ENCODE data around the gene HMGCLL1.

The HMGCLL1 gene

GRCh38 chr6:55578537-55579363, at the start of gene HMGCLL1:
HMGCLL1 (minus strand) TSS chr6:55579192; CDS start chr6:55579055, 137 bp downstream.
- H3K4me3 ChIP-seq (ENCODE audit: low read depth, low read length), result peak within 1 kb of the TSS; percentile 75
- H3K4me1 ChIP-seq (ENCODE audit: control insufficient read depth, insufficient read depth, low read length), result no peaks in the 10 kb centered on the region
- H3K9ac ChIP-seq (ENCODE audit: low read depth, low read length), result peak within 1 kb of the TSS; percentile 5; the same call in 1 of the 2 replicates
- peaks cover 11% of the 10 kb centered on the region; the same call in 1 of the 2 replicates for H3K27me3 ChIP-seq (ENCODE audit: control insufficient read depth, insufficient read depth, low read length)
- H3K27ac ChIP-seq (ENCODE audit: low read depth, low read length), result no peak within 1 kb of the TSS
- no peaks in the 10 kb centered on the region for H3K36me3 ChIP-seq (ENCODE audit: control insufficient read depth, insufficient read depth, low read length)
- peaks cover 2% of the 10 kb centered on the region for H3K9me3 ChIP-seq (ENCODE audit: control insufficient read depth, insufficient read depth, low read length)

- Histone ChIP-seq H3K27me3 (ENCODE audit: control insufficient read depth, insufficient read depth, low read length) (no peaks in the 10 kb centered on the region), H3K9me3 (ENCODE audit: control insufficient read depth, insufficient read depth, low read length) (no peaks in the 10 kb centered on the region), H3K4me3 (ENCODE audit: low read depth, low read length) (no peak overlapping the region), H3K9ac (ENCODE audit: low read depth, low read length) (no peak overlapping the region), H3K27ac (ENCODE audit: low read depth, low read length) (no peak overlapping the region), H3K4me1 (ENCODE audit: control insufficient read depth, insufficient read depth, low read length) (no peaks in the 10 kb centered on the region), H3K36me3 (ENCODE audit: control insufficient read depth, insufficient read depth, low read length) (no peaks in the 10 kb centered on the region)
Measured at GRCh38 chr6:55621993-55622392, 43.0 kb upstream of the HMGCLL1 start.

GRCh38 chr6:55621244-55621643, 42.3 kb upstream of the HMGCLL1 start:
- Histone ChIP-seq H3K36me3 (ENCODE audit: control insufficient read depth, insufficient read depth, low read length) (no peaks in the 10 kb centered on the region), H3K9ac (ENCODE audit: low read depth, low read length) (no peak overlapping the region), H3K4me1 (ENCODE audit: control insufficient read depth, insufficient read depth, low read length) (no peaks in the 10 kb centered on the region), H3K27ac (ENCODE audit: low read depth, low read length) (no peak overlapping the region), H3K27me3 (ENCODE audit: control insufficient read depth, insufficient read depth, low read length) (no peaks in the 10 kb centered on the region), H3K4me3 (ENCODE audit: low read depth, low read length) (no peak overlapping the region), H3K9me3 (ENCODE audit: control insufficient read depth, insufficient read depth, low read length) (no peaks in the 10 kb centered on the region)

GRCh38 chr6:55617272-55617671, 38.3 kb upstream of the HMGCLL1 start:
- no peak overlapping the region for H3K9ac ChIP-seq (ENCODE audit: low read depth, low read length)
- H3K4me1 ChIP-seq (ENCODE audit: control insufficient read depth, insufficient read depth, low read length), result no peaks in the 10 kb centered on the region

GRCh38 chr6:55604021-55604420, 25.0 kb upstream of the HMGCLL1 start:
- Histone ChIP-seq H3K9ac (ENCODE audit: low read depth, low read length) (no peak overlapping the region), H3K27ac (ENCODE audit: low read depth, low read length) (no peak overlapping the region), H3K4me3 (ENCODE audit: low read depth, low read length) (no peak overlapping the region), H3K4me1 (ENCODE audit: control insufficient read depth, insufficient read depth, low read length) (no peaks in the 10 kb centered on the region), H3K36me3 (ENCODE audit: control insufficient read depth, insufficient read depth, low read length) (no peaks in the 10 kb centered on the region), H3K9me3 (ENCODE audit: control insufficient read depth, insufficient read depth, low read length) (no peaks in the 10 kb centered on the region), H3K27me3 (ENCODE audit: control insufficient read depth, insufficient read depth, low read length) (no peaks in the 10 kb centered on the region)

More at GRCh38 chr6:55617272-55617671, 38.3 kb upstream of the HMGCLL1 start:
- Histone ChIP-seq H3K36me3 (ENCODE audit: control insufficient read depth, insufficient read depth, low read length) (no peaks in the 10 kb centered on the region), H3K27ac (ENCODE audit: low read depth, low read length) (no peak overlapping the region), H3K4me3 (ENCODE audit: low read depth, low read length) (no peak overlapping the region), H3K9me3 (ENCODE audit: control insufficient read depth, insufficient read depth, low read length) (no peaks in the 10 kb centered on the region), H3K27me3 (ENCODE audit: control insufficient read depth, insufficient read depth, low read length) (no peaks in the 10 kb centered on the region)

- H3K4me1 ChIP-seq (ENCODE audit: control insufficient read depth, insufficient read depth, low read length), result no peaks in the 10 kb centered on the region
- no peak overlapping the region for H3K9ac ChIP-seq (ENCODE audit: low read depth, low read length)
- H3K27ac ChIP-seq (ENCODE audit: low read depth, low read length), result no peak overlapping the region
- no peaks in the 10 kb centered on the region for H3K9me3 ChIP-seq (ENCODE audit: control insufficient read depth, insufficient read depth, low read length)
- H3K36me3 ChIP-seq (ENCODE audit: control insufficient read depth, insufficient read depth, low read length), result no peaks in the 10 kb centered on the region
- no peaks in the 10 kb centered on the region for H3K27me3 ChIP-seq (ENCODE audit: control insufficient read depth, insufficient read depth, low read length)
- no peak overlapping the region for H3K4me3 ChIP-seq (ENCODE audit: low read depth, low read length)
Measured at GRCh38 chr6:55601120-55601519, 22.1 kb upstream of the HMGCLL1 start.

GRCh38 chr6:55594442-55594841, 15.4 kb upstream of the HMGCLL1 start:
- Histone ChIP-seq H3K27ac (ENCODE audit: low read depth, low read length) (no peak overlapping the region), H3K4me3 (ENCODE audit: low read depth, low read length) (no peak overlapping the region), H3K9me3 (ENCODE audit: control insufficient read depth, insufficient read depth, low read length) (no peaks in the 10 kb centered on the region), H3K27me3 (ENCODE audit: control insufficient read depth, insufficient read depth, low read length) (no peaks in the 10 kb centered on the region), H3K4me1 (ENCODE audit: control insufficient read depth, insufficient read depth, low read length) (no peaks in the 10 kb centered on the region), H3K36me3 (ENCODE audit: control insufficient read depth, insufficient read depth, low read length) (no peaks in the 10 kb centered on the region), H3K9ac (ENCODE audit: low read depth, low read length) (no peak overlapping the region)

- Histone ChIP-seq H3K36me3 (ENCODE audit: control insufficient read depth, insufficient read depth, low read length) (no peaks in the 10 kb centered on the region), H3K4me3 (ENCODE audit: low read depth, low read length) (no peak overlapping the region), H3K27me3 (ENCODE audit: control insufficient read depth, insufficient read depth, low read length) (no peaks in the 10 kb centered on the region; the same call in 1 of the 2 replicates), H3K27ac (ENCODE audit: low read depth, low read length) (no peak overlapping the region), H3K9me3 (ENCODE audit: control insufficient read depth, insufficient read depth, low read length) (no peaks in the 10 kb centered on the region), H3K9ac (ENCODE audit: low read depth, low read length) (no peak overlapping the region), H3K4me1 (ENCODE audit: control insufficient read depth, insufficient read depth, low read length) (no peaks in the 10 kb centered on the region)
Measured at GRCh38 chr6:55584654-55585354, 5.8 kb upstream of the HMGCLL1 start.

- Histone ChIP-seq H3K9ac (ENCODE audit: low read depth, low read length) (no peak overlapping the region), H3K4me3 (ENCODE audit: low read depth, low read length) (no peak overlapping the region), H3K4me1 (ENCODE audit: control insufficient read depth, insufficient read depth, low read length) (no peaks in the 10 kb centered on the region), H3K36me3 (ENCODE audit: control insufficient read depth, insufficient read depth, low read length) (no peaks in the 10 kb centered on the region), H3K9me3 (ENCODE audit: control insufficient read depth, insufficient read depth, low read length) (peaks cover 10% of the 10 kb centered on the region), H3K27ac (ENCODE audit: low read depth, low read length) (no peak overlapping the region), H3K27me3 (ENCODE audit: control insufficient read depth, insufficient read depth, low read length) (peaks cover 11% of the 10 kb centered on the region; the same call in 1 of the 2 replicates)
Measured at GRCh38 chr6:55576811-55577210, 2.2 kb downstream of the HMGCLL1 start.

GRCh38 chr6:55574556-55574955, 4.4 kb downstream of the HMGCLL1 start:
- Histone ChIP-seq H3K27me3 (ENCODE audit: control insufficient read depth, insufficient read depth, low read length) (peaks cover 8% of the 10 kb centered on the region; the same call in 1 of the 2 replicates), H3K9me3 (ENCODE audit: control insufficient read depth, insufficient read depth, low read length) (peaks cover 10% of the 10 kb centered on the region), H3K4me1 (ENCODE audit: control insufficient read depth, insufficient read depth, low read length) (no peaks in the 10 kb centered on the region), H3K9ac (ENCODE audit: low read depth, low read length) (no peak overlapping the region), H3K36me3 (ENCODE audit: control insufficient read depth, insufficient read depth, low read length) (no peaks in the 10 kb centered on the region), H3K4me3 (ENCODE audit: low read depth, low read length) (no peak overlapping the region), H3K27ac (ENCODE audit: low read depth, low read length) (no peak overlapping the region)

- no peaks in the 10 kb centered on the region for H3K27me3 ChIP-seq (ENCODE audit: control insufficient read depth, insufficient read depth, low read length)
- no peaks in the 10 kb centered on the region for H3K36me3 ChIP-seq (ENCODE audit: control insufficient read depth, insufficient read depth, low read length)
- H3K9ac ChIP-seq (ENCODE audit: low read depth, low read length), result no peak overlapping the region
- peaks cover 4% of the 10 kb centered on the region; the same call in 1 of the 2 replicates for H3K4me1 ChIP-seq (ENCODE audit: control insufficient read depth, insufficient read depth, low read length)
- peaks cover 10% of the 10 kb centered on the region for H3K9me3 ChIP-seq (ENCODE audit: control insufficient read depth, insufficient read depth, low read length)
- no peak overlapping the region for H3K27ac ChIP-seq (ENCODE audit: low read depth, low read length)
- H3K4me3 ChIP-seq (ENCODE audit: low read depth, low read length), result no peak overlapping the region
Measured at GRCh38 chr6:55569638-55570037, 9.4 kb downstream of the HMGCLL1 start.
